Measurements from ENCODE around the gene DST. TPM values are rescaled to one million over a fixed set of nuclear protein-coding genes. Genes with fewer than 3 reads are reported as not detected.

DST gene
- total RNA-seq: 97.7 and 112 TPM in 2 replicates

GRCh38 chr6:56642366-56643261, at the start of gene DST:
Gene DST (minus strand): TSS chr6:56642889.

